Measurements from ENCODE around the gene SCARB1. TPM values are rescaled to one million over a fixed set of nuclear protein-coding genes. Genes with fewer than 3 reads are reported as not detected.

SCARB1 gene
- total RNA-seq, 1 donor, result 28.0 TPM

- no peak for DNase-seq (ENCODE audit: low read depth in 2 of 3, low spot score in 2 of 3)
Observed at GRCh38 chr12:124866195-124866882, 2.7 kb upstream of the SCARB1 start.

- no peak for DNase-seq (ENCODE audit: low read depth in 2 of 3, low spot score in 2 of 3)
Observed at GRCh38 chr12:124865728-124866127, 2.1 kb upstream of the SCARB1 start.

- no peak for DNase-seq (ENCODE audit: low read depth in 2 of 3, low spot score in 2 of 3)
Observed at GRCh38 chr12:124864326-124864752, 675 bp upstream of the SCARB1 start.

- no peak for DNase-seq (ENCODE audit: low read depth in 2 of 3, low spot score in 2 of 3)
Observed at GRCh38 chr12:124862768-124863415, 772 bp downstream of the SCARB1 start.

- no peak for DNase-seq (ENCODE audit: low read depth in 2 of 3, low spot score in 2 of 3)
Observed at GRCh38 chr12:124861898-124862676, 1.6 kb downstream of the SCARB1 start.

- DNase-seq (ENCODE audit: low read depth in 2 of 3, low spot score in 2 of 3), result no peak
Observed at GRCh38 chr12:124861492-124861891, 2.2 kb downstream of the SCARB1 start.

- no peak for DNase-seq (ENCODE audit: low read depth in 2 of 3, low spot score in 2 of 3)
Observed at GRCh38 chr12:124857921-124858461, 5.7 kb downstream of the SCARB1 start.

GRCh38 chr12:124856842-124857178 is 6.9 kb downstream of the SCARB1 start:
- DNase-seq (ENCODE audit: low read depth in 2 of 3, low spot score in 2 of 3), result no peak

GRCh38 chr12:124856132-124856841 is 7.4 kb downstream of the SCARB1 start:
- peak in 2 of 3 donors; percentile 55 to 63 for DNase-seq (ENCODE audit: low read depth in 2 of 3, low spot score in 2 of 3)

GRCh38 chr12:124855275-124855957 is 8.2 kb downstream of the SCARB1 start:
- DNase-seq (ENCODE audit: low read depth in 2 of 3, low spot score in 2 of 3), result no peak

- DNase-seq (ENCODE audit: low read depth in 2 of 3, low spot score in 2 of 3), result no peak
Observed at GRCh38 chr12:124854637-124855184, 9.0 kb downstream of the SCARB1 start.

GRCh38 chr12:124853781-124854636 is 9.7 kb downstream of the SCARB1 start:
- DNase-seq (ENCODE audit: low read depth in 2 of 3, low spot score in 2 of 3), result no peak

GRCh38 chr12:124852911-124853427 is 10.7 kb downstream of the SCARB1 start:
- DNase-seq (ENCODE audit: low read depth in 2 of 3, low spot score in 2 of 3), result peak in 1 of 3 donors; percentile 31

- DNase-seq (ENCODE audit: low read depth in 2 of 3, low spot score in 2 of 3), result peak in 1 of 3 donors; percentile 54
Observed at GRCh38 chr12:124852329-124852831, 11.3 kb downstream of the SCARB1 start.

GRCh38 chr12:124851342-124851741 is 12.3 kb downstream of the SCARB1 start:
- no peak for DNase-seq (ENCODE audit: low read depth in 2 of 3, low spot score in 2 of 3)

GRCh38 chr12:124849382-124849781 is 14.3 kb downstream of the SCARB1 start:
- no peak for DNase-seq (ENCODE audit: low read depth in 2 of 3, low spot score in 2 of 3)

GRCh38 chr12:124848621-124849380 is 14.9 kb downstream of the SCARB1 start:
- DNase-seq (ENCODE audit: low read depth in 2 of 3, low spot score in 2 of 3), result no peak
